Mononuclear cell (primary cell): ENCODE data around the gene VPS25. TPM values are rescaled to one million over a fixed set of nuclear protein-coding genes. Genes with fewer than 3 reads are reported as not detected.
"Not testable (repeated sequence)": the region's sequence is repeated elsewhere in the genome, so short reads cannot be mapped to it uniquely, and the experiment has no call there.

ENCODE experiments used
- H3K27me3 ChIP-seq: 2 replicates; pipeline ENCODE4 v1.6.0; 2011; ENCODE audit warnings: low read length, control low read depth; ENCODE audit not compliant: insufficient read depth
- H3K4me1 ChIP-seq: 2 replicates; pipeline ENCODE4 v1.5.1; 2011; ENCODE audit warnings: mild to moderate bottlenecking, low read length, control low read depth; ENCODE audit not compliant: insufficient read depth
- H3K4me3 ChIP-seq: 2 replicates; pipeline ENCODE4 v1.5.1; 2011; ENCODE audit warnings: mild to moderate bottlenecking, low read length, moderate library complexity
- H3K9me3 ChIP-seq: 2 replicates; pipeline ENCODE4 v1.5.1; 2011; ENCODE audit warnings: low read depth, mild to moderate bottlenecking, control low read depth, low read length
- total RNA-seq: library from RNA; depleted of rRNA; stranded (reverse); fragments of >200 nt; gene quantifications from one replicate; pipeline ENCODE4 v1.2.3, GENCODE V29; 2012

VPS25 gene
- total RNA-seq, 1 donor = 27.0 TPM

DNA sequence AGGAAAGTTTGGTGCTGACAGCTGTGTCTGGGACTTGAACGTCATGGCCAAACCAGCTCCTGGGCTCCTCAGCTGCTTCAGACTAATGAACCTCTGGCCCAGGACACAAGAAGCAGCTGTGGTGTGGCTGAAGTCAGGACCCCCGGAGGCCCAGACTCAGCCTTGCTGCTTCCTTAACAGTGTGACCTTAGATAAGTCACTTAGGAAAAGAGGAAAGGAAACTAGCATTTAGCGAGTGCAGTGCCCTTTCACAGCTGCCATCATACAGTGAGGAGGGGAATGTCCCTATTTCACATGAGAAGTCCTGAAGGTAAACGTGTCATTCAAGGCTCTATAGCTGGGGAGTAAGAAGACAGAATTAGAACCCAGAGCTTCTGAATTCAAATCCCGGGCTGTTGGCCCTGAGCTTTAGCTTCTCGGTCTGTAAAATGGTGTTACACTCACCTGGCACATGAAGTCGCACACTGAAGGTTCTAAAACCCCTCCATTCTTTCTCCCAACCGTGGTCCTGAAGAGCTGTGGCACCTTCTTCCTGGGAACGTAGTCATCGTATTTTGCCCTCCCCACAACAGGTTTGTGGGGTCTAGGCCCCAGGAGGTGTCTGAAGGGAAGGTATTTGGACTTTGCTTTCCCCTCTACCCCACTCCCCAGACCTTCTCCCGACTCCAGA, 13.1 kb upstream of the VPS25 start:
- Histone ChIP-seq H3K27me3 (peaks cover 33% of the 10 kb centered on the region), H3K4me1 (peaks cover 23% of the 10 kb centered on the region), H3K9me3 (no peaks in the 10 kb centered on the region), H3K4me3 (no peak overlapping the region)

DNA sequence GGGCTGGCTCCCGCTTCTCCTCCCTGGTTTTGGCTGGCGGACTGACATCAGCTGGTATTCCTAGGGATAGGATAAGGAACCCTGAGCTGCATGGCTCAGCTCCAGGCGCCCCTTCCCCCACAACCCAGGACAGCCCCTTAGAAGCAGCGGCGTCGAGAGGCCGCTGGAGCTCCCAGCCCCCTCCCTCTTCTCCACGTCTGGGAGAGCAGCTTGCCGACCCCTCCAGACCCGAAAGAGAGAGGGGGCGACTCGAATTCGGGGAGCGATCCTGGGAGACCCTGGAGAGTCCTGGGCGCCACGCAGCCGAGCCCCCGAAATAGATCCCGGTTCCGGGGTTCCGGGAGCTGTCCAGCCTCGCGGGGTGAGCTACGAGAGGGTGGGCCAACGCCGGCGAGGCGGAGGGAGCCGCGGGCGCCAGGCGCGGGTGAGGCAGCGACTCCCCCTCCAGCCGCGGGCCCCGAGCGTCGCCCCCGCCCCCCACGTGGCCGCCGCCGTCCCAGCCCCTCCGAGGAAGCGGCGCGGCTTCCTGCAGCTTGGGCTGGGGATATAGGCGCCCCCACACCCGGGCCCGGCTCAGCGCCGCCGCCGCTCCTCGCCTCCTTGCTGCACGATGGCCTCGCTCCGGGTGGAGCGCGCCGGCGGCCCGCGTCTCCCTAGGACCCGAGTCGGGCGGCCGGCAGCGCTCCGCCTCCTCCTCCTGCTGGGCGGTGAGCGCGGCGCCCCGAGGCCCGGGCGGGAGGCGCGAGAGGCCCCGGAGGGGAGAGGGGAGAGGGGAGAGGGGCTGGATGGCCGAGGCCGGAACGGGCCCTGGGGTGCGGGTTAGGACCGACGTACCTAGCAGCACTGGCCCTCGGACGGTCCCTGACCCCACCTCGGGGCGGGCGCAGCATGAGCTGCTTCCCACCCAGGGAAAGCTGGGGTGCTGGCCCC, 12.3 kb upstream of the VPS25 start, which contains the start of gene RAMP2:
Gene RAMP2, plus strand, starts transcription at position 576 of the 930 bp plus-strand sequence. Its CDS starts 35 bp downstream, at position 611.
- H3K9me3 ChIP-seq = no peaks in the 10 kb centered on the region
- peaks cover 23% of the 10 kb centered on the region for H3K4me1 ChIP-seq
- H3K27me3 ChIP-seq = peaks cover 33% of the 10 kb centered on the region
- H3K4me3 ChIP-seq = no peak within 1 kb of the TSS

DNA sequence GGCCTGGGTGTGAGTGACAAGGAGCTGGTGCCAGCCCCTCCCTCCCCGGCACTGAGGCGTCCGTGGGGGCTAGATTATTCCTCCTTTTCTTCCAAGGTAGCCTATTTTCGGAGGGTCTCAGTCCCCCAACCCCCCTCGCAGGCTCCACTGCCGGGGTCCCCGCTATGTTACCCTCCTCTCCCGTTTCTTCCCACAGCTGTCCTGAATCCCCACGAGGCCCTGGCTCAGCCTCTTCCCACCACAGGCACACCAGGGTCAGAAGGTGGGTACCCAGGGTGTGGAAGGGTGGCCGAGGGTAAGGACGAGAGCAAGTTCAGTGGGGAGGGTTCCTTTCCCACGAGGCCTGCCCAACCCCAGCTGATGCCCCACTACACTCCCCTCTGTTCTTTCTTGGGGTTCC, 11.6 kb upstream of the VPS25 start:
- Histone ChIP-seq H3K4me1 (peaks cover 23% of the 10 kb centered on the region), H3K9me3 (no peaks in the 10 kb centered on the region), H3K4me3 (no peak overlapping the region), H3K27me3 (peaks cover 33% of the 10 kb centered on the region)

DNA sequence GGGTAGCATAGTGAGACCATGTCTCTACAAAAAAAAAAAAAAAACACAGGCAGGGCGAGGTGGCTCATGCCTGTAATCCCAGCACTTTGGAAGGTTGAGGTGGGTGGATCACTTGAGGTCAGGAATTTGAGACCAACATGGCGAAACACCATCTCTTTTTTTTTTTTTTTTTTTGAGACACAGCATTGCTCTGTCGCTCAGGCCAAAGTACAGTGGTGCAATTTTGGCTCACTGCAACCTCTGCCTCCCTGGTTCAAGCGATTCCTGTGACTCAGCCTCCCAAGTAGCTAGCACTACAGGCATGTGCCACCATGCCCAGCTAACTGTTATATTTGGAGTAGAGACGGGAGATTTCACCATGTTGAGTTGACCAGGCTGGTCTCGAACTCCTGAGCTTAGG, 7.1 kb upstream of the VPS25 start:
- Histone ChIP-seq H3K9me3 (no peaks in the 10 kb centered on the region), H3K4me3 (no peak overlapping the region), H3K4me1 (peaks cover 6% of the 10 kb centered on the region), H3K27me3 (peaks cover 15% of the 10 kb centered on the region)

DNA sequence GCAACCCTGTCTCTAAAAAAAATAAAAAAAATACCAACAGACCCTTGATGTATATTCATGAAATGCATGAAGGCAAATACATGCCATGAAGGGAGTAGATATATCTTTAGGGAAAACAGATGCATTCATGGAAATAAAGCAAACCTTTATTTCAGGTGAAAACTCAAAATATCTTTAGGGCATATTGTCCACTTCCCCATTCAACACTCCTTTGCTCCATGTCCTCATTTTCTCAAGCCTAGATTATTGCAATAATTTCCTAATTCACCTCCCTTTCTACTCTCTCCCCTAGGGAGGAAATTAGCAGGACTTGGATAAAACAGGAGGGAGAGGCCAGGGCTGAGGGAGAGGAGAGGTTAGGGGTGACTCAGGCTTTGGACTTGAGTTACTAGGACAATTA, 5.7 kb upstream of the VPS25 start:
- no peak overlapping the region for H3K4me3 ChIP-seq
- H3K27me3 ChIP-seq = peaks cover 4% of the 10 kb centered on the region
- no peaks in the 10 kb centered on the region for H3K9me3 ChIP-seq
- H3K4me1 ChIP-seq = peaks cover 1% of the 10 kb centered on the region

DNA sequence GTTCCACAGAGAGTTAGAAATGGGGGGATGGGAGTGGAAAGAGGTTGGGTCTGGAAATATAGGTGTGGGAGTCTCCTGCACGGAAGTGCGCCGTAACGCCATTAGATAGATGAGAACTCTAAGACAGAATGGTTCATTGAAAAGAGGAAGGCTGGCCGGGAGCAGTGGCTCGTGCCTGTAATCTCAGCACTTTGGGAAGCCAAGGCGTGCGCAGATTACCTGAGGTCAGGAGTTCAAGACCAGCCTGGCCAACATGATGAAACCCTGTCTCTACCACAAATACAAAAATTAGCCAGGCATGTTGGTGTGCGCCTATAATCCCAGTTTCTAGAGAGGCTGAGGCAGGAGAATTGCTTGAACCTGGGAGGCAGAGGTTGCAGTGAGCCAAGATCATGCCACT, 5.2 kb upstream of the VPS25 start:
- not testable (repeated sequence) for H3K4me1 ChIP-seq, H3K27me3 ChIP-seq, H3K4me3 ChIP-seq, H3K9me3 ChIP-seq

DNA sequence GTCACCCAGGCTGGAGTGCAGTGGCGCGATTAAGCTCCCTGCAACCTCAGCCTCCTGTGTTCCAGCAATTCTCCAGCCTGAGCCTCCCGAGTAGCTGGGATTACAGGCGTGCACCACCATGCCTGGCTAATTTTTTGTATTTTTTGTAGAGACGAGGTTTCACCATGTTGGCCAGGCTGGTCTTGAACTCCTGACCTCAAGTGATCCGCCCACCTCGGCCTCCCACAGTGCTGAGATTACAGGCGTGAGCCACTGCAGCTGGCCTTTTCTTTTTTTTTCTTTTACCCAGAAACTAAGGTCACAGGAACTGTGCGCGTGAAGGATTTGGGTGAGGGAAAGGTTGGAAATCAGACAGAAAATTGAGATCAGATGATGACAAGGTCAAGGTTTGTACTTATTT, 3.3 kb upstream of the VPS25 start:
- not testable (repeated sequence) for H3K27me3 ChIP-seq, H3K4me3 ChIP-seq, H3K9me3 ChIP-seq
- peaks cover 15% of the 10 kb centered on the region for H3K4me1 ChIP-seq

DNA sequence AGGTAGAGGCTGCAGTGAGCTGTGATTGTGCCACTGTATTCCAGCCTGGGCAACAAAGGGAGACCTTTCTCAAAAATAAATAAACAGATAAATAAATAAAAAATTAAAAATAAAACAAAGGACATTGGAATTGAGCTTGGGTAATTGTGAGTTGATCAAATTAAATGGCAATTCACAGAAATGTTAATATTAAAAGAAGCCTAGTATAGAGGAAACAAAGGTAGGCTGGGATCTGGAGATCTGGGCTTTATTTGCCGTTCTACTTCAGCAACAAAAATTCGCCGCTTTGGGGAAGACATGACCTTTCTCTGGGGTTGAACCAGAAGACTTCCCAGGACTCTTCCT, 332 bp upstream of the VPS25 start:
- Histone ChIP-seq H3K9me3 (no peaks in the 10 kb centered on the region), H3K4me1 (peaks cover 15% of the 10 kb centered on the region), H3K4me3 (peak overlapping the region; percentile 82), H3K27me3 (no peaks in the 10 kb centered on the region)

DNA sequence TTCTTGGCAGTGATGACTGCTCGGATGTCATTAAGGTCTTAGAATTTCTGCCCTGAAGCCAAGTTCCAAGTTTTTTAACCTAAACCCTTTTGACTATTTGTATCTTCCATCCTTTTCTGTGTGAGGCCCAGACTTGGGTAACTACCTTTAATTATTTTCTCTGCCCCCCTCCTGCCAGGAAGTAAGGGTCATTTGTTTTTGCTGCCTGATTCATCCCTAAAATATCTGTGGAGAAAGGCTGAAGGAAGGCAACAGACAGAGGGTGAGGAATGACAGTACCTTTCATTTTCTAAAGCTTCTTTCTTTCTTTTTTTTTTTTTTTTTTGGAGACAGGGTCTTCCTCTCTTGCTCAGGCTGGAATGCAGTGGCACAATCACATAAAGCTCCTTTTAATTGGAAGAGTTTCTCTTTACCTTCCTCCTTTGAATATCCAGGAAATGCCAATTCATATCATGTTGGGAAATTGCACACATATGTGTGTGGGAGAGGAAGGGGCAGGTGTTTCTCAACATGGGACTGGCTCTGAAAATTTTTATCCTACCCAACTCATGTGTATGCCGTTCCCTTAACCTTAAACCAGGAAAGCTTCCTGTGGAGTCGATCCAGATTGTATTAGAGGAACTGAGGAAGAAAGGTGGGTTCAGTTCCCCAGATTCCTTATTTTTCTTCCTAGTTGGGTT, 957 bp downstream of the VPS25 start:
- H3K9me3 ChIP-seq = no peaks in the 10 kb centered on the region
- H3K27me3 ChIP-seq = no peaks in the 10 kb centered on the region
- peak overlapping the region; percentile 82 for H3K4me3 ChIP-seq
- H3K4me1 ChIP-seq = peaks cover 15% of the 10 kb centered on the region

DNA sequence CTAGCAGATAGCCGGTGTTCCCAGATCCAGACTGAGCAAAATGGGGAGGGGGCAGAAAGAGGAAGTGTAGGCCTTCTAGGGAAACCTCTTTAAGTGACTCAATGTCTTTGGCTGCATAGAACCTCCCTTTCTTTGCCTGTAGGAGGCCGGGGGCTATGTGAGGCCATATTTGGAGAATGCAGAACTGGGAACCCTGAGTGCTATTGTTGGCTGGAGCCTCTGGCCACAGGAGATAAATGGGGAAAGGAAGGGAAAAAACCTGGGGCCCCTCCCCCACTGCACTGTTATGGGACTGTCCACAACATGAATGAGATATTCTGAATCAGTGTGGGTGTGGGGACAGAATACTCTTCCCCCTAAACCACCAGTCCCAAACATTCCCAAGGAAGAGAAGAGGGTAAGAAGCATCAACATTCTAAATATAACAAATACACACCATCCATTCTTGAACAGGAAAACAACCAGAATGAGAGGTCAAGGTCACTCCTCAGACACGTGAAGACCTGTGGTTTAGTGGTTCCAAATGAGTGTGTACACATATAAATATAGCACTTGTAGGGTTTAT, 2.4 kb downstream of the VPS25 start:
- Histone ChIP-seq H3K4me3 (no peak overlapping the region), H3K9me3 (no peaks in the 10 kb centered on the region), H3K27me3 (peaks cover 4% of the 10 kb centered on the region), H3K4me1 (peaks cover 15% of the 10 kb centered on the region)

DNA sequence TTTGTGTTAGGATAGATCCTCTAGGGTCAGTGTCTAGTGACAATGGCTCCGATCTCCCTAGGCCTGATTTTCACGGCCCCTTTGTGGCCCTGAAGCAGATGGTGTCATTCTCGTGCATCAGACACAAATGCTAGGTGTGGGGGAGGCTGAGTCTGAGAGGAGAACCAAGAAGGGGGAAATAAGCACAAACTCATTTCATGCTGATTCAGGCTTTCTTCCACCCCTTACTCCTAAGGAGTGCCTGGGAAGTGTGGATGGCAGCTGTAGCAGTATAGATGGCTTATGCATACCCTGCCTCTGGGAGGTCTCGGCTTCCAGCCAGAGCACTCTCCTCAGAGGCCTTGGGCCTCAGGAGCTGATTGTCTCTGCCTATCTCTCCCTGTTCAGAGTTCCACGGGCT, 5.3 kb downstream of the VPS25 start:
- H3K27me3 ChIP-seq = peaks cover 29% of the 10 kb centered on the region
- no peaks in the 10 kb centered on the region for H3K9me3 ChIP-seq
- peaks cover 11% of the 10 kb centered on the region for H3K4me1 ChIP-seq
- H3K4me3 ChIP-seq = no peak overlapping the region

DNA sequence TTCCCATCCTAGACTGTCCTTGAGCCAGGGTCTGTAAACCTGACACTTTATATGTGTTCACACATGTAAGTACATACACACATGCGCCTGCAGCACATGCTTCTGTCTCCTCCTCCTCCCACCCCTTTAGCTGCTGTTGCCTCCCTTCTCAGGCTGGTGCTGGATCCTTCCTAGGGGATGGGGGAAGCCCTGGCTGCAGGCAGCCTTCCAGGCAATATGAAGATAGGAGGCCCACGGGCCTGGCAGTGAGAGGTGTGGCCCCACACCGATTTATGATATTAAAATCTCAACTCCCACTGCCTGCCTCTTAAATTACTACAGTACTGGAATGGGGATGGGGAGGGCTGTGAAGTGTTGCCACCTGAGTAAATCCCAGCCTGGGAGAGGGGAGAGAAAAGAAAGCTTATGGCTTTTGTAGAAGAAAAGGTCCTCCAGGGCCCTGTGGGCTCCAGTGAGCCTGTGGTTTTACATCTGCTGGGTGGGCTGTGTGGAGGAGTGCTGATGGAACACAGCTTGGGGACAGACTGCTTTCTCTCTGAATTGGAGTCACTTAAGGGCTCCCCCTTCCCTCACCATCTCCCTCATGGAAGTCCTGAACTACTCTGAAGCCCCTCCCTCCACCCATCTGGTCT, 6.2 kb downstream of the VPS25 start:
- no peak overlapping the region for H3K4me3 ChIP-seq
- H3K4me1 ChIP-seq = peaks cover 8% of the 10 kb centered on the region
- no peaks in the 10 kb centered on the region for H3K9me3 ChIP-seq
- H3K27me3 ChIP-seq = peaks cover 38% of the 10 kb centered on the region

DNA sequence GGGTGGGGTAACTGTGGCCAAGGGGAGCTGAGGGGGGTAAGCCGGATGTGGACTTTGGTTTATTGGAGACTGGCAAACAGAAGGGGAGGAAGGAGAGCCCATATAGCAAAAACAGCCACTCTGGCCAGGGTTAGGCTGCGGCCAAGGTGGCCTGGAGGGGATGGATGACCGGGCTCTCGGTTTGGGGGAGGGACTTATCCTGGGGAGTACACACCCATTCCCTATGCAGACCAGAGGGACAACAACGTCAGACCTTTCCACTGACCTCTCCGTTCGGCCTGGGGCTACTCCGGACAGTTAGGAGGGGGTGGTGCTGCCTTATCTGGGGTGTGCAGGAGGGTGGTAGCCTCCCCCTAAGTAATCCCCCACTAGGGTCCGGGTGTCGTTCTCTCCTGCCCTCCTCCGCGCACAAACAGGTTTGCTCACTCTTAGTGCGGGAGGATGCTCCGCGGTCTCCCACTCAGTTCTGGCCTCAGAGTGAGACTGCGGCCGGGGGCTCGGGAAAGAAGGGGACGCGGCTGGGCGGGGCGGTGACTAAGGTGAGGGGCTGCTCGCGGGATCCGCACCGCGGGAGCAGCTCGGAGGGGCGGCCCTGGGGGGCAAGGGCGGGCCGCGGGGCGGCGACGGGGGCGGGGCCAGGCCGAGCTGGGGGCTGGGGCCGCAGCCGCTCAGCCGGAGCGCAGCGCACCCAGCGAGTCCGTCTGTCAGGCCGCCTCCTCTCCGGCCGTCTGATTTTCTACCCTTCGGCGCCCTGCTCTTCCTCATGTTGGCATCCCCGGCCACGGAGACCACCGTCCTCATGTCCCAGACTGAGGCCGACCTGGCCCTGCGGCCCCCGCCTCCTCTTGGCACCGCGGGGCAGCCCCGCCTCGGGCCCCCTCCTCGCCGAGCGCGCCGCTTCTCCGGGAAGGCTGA, 6.9 kb downstream of the VPS25 start, which contains the start of gene WNK4:
Gene WNK4, plus strand, starts transcription at position 675 of the 915 bp plus-strand sequence. Its CDS starts 89 bp downstream, at position 764.
- H3K9me3 ChIP-seq = no peaks in the 10 kb centered on the region
- H3K4me3 ChIP-seq = no peak within 1 kb of the TSS
- peaks cover 13% of the 10 kb centered on the region for H3K4me1 ChIP-seq
- peaks cover 45% of the 10 kb centered on the region for H3K27me3 ChIP-seq
